NT2/D1 (cell line): ENCODE data around the gene NPNT.

Experiments
- YY1 ChIP-seq: IDR thresholded peaks from 2 replicates; pipeline ENCODE4 v1.6.1; 2011; ENCODE audit not compliant: insufficient read length, insufficient read depth
- ZNF274 ChIP-seq: IDR thresholded peaks from 2 replicates; pipeline ENCODE4 v1.6.1; 2011; ENCODE audit warnings: mild to moderate bottlenecking, low read depth, low read length

GRCh38 chr4:105965183-105965800 is 70.0 kb downstream of the NPNT start:
- TF ChIP-seq ZNF274 = no peak
- no peak for TF ChIP-seq YY1
